Fibroblast of lung (primary cell): ENCODE results near the gene TAF1L. TPM values are rescaled to one million over a fixed set of nuclear protein-coding genes. Genes with fewer than 3 reads are reported as not detected.

Source experiments
- DNase-seq, 2 donors: peaks; one replicate each; pipeline versions ENCODE4 v3.0.0 to v3.0.0-alpha.2; 2010; ENCODE audit warnings: low read depth in 2 of 2
- H2AFZ ChIP-seq: 2 replicates; pipeline ENCODE4 v1.5.1; 2012; ENCODE audit warnings: low read length, control low read depth, inconsistent platforms
- H3K27ac ChIP-seq: 2 replicates; pipeline ENCODE4 v1.5.1; 2011; ENCODE audit warnings: low read length, control low read depth; ENCODE audit not compliant: insufficient read depth
- H3K27me3 ChIP-seq: 2 replicates; pipeline ENCODE4 v1.5.1; 2011; ENCODE audit warnings: mild to moderate bottlenecking, low read length; ENCODE audit not compliant: control insufficient read depth, insufficient read depth
- H3K36me3 ChIP-seq: 2 replicates; pipeline ENCODE4 v1.5.1; 2011; ENCODE audit warnings: low read length; ENCODE audit not compliant: control insufficient read depth, insufficient read depth
- H3K4me1 ChIP-seq: 2 replicates; pipeline ENCODE4 v1.5.1; 2011; ENCODE audit warnings: low read length; ENCODE audit not compliant: control insufficient read depth, insufficient read depth; ENCODE audit errors: extremely low read depth
- H3K4me2 ChIP-seq: 2 replicates; pipeline ENCODE4 v1.5.1; 2011; ENCODE audit warnings: low read length, control low read depth; ENCODE audit not compliant: insufficient read depth; ENCODE audit errors: extremely low read depth
- H3K4me3 ChIP-seq, 4 experiments: fragments of 200-600 bp in 1 of 4; sonication (generic) in 1 of 4; replicated peaks in 1 of 4; 2 replicates each; pipeline ENCODE4 v1.5.1; 2011 to 2016; ENCODE audit warnings: low read length in 4 of 4, low read depth in 3 of 4, mild to moderate bottlenecking in 3 of 4, control low read depth in 2 of 4, inconsistent platforms in 1 of 4, mixed read lengths in 1 of 4; ENCODE audit not compliant: insufficient read depth in 1 of 4; ENCODE audit errors: control extremely low read depth in 1 of 4
- H3K79me2 ChIP-seq: 2 replicates; pipeline ENCODE4 v1.5.1; 2012; ENCODE audit warnings: mild to moderate bottlenecking, low read length, inconsistent platforms; ENCODE audit not compliant: control insufficient read depth, insufficient read depth
- H3K9ac ChIP-seq: 2 replicates; pipeline ENCODE4 v1.5.1; 2011; ENCODE audit warnings: mild to moderate bottlenecking, low read length, control low read depth; ENCODE audit not compliant: insufficient read depth
- H3K9me3 ChIP-seq: 2 replicates; pipeline ENCODE4 v1.5.1; 2012; ENCODE audit warnings: low read depth, low read length; ENCODE audit not compliant: control insufficient read depth, insufficient read depth
- H4K20me1 ChIP-seq: 2 replicates; pipeline ENCODE4 v1.5.1; 2011; ENCODE audit warnings: low read length; ENCODE audit not compliant: control insufficient read depth, insufficient read depth; ENCODE audit errors: extremely low read depth
- EZH2 ChIP-seq: IDR thresholded peaks from 2 replicates; pipeline ENCODE4 v1.5.1; 2012; ENCODE audit warnings: low read length, control low read depth, mild to moderate bottlenecking; ENCODE audit errors: missing control alignments
- polyA plus RNA-seq, 2 donors: library from polyadenylated mRNA; depleted of rRNA in 1 of 2; stranded (reverse) in 1 of 2; unstranded in 1 of 2; fragments of >200 nt; gene quantifications; 2 replicates each; pipeline ENCODE4 v1.2.1, GENCODE V29; 2011 to 2012; ENCODE audit warnings: missing spikeins in 1 of 2
- total RNA-seq: library from RNA; depleted of rRNA; stranded (reverse); fragments of >200 nt; gene quantifications from 2 replicates; pipeline ENCODE4 v1.2.1, GENCODE V29; 2014
- TF ChIP-seq, protein P1 (sequence below), 2 donors: IDR thresholded peaks in 1 of 2; conservative IDR thresholded peaks in 1 of 2; 1 replicate in 1 of 2; 2 replicates in 1 of 2; pipeline ENCODE4 v1.5.1; 2011 to 2012; ENCODE audit warnings: low read length in 2 of 2, control low read depth in 1 of 2, inconsistent platforms in 1 of 2, low read depth in 1 of 2, mild to moderate bottlenecking in 1 of 2

The TAF1L gene
- total and polyA plus RNA-seq, 2 donors (not counting 1 experiment from before 2014, with no cell fraction given), result under 0.01 TPM; not detected in 1

DNA sequence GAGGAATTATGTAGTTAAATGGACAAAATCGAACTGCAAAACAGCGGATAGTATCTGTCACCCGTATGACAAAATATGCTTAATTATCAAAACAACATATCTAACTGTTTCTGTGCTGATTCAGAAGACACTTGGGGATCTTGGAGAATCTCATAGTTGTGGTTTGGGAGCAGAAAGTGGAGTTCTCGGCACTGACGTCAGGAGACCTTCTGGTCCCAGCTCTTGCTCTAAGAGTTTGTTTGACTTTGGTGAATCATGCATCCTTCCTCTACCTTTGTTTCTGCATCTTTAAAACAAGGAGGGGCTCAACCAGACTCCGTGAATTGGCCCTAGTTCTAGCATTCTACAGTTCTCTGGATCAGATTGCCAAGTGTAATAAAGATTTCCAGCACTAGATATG is 37.0 kb upstream of the TAF1L start:
- no peaks in the 10 kb centered on the region for H3K4me1 ChIP-seq
- H3K9ac ChIP-seq, result no peak overlapping the region
- no peaks in the 10 kb centered on the region for H3K79me2 ChIP-seq
- TF ChIP-seq EZH2, result no peak
- TF ChIP-seq, protein P1, sequence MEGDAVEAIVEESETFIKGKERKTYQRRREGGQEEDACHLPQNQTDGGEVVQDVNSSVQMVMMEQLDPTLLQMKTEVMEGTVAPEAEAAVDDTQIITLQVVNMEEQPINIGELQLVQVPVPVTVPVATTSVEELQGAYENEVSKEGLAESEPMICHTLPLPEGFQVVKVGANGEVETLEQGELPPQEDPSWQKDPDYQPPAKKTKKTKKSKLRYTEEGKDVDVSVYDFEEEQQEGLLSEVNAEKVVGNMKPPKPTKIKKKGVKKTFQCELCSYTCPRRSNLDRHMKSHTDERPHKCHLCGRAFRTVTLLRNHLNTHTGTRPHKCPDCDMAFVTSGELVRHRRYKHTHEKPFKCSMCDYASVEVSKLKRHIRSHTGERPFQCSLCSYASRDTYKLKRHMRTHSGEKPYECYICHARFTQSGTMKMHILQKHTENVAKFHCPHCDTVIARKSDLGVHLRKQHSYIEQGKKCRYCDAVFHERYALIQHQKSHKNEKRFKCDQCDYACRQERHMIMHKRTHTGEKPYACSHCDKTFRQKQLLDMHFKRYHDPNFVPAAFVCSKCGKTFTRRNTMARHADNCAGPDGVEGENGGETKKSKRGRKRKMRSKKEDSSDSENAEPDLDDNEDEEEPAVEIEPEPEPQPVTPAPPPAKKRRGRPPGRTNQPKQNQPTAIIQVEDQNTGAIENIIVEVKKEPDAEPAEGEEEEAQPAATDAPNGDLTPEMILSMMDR (conservative IDR thresholded peaks at IDR 0.05 in 1 of 2, IDR thresholded peaks at IDR 0.05 in 1 of 2; ENCODE audit: low read depth in 1 of 2, low read length in 2 of 2), result no peak
- H3K27ac ChIP-seq, result no peak overlapping the region
- no peak overlapping the region for H3K4me3 ChIP-seq
- H2AFZ ChIP-seq, result no peak overlapping the region
- DNase-seq, result peak in 1 of 2 donors; percentile 98
- no peaks in the 10 kb centered on the region for H4K20me1 ChIP-seq
- no peak overlapping the region for H3K4me2 ChIP-seq
- H3K36me3 ChIP-seq, result no peaks in the 10 kb centered on the region
- no peaks in the 10 kb centered on the region for H3K9me3 ChIP-seq
- no peaks in the 10 kb centered on the region for H3K27me3 ChIP-seq

DNA sequence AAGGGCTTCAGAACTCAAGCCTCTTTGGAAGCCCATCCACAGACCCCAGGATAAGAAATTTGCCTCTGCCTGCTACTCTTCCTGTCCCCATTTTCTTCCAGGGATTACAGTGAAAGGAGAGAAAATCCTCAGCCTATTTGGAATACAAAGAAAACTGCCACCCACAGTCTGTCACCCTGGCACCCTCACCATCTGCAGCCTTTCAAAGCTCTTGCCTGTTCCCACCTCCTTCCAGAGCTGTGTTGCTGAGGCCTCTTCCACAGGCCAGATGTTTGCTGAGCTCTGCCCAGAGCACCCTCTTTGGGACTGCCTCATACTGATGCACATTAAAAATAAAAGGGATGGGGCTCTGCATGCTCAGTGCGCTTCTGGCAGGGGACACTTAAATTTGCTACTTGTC is 35.9 kb upstream of the TAF1L start:
- H3K9me3 ChIP-seq, result no peaks in the 10 kb centered on the region
- H3K4me3 ChIP-seq, result no peak overlapping the region
- no peak overlapping the region for H3K4me2 ChIP-seq
- H3K9ac ChIP-seq, result no peak overlapping the region
- H3K27me3 ChIP-seq, result no peaks in the 10 kb centered on the region
- H3K79me2 ChIP-seq, result no peaks in the 10 kb centered on the region
- no peaks in the 10 kb centered on the region for H4K20me1 ChIP-seq
- H2AFZ ChIP-seq, result no peak overlapping the region
- H3K27ac ChIP-seq, result no peak overlapping the region
- DNase-seq, result no peak
- H3K4me1 ChIP-seq, result no peaks in the 10 kb centered on the region
- TF ChIP-seq, protein P1 (conservative IDR thresholded peaks at IDR 0.05 in 1 of 2, IDR thresholded peaks at IDR 0.05 in 1 of 2; ENCODE audit: low read depth in 1 of 2, low read length in 2 of 2), result no peak
- TF ChIP-seq EZH2, result no peak
- no peaks in the 10 kb centered on the region for H3K36me3 ChIP-seq

DNA sequence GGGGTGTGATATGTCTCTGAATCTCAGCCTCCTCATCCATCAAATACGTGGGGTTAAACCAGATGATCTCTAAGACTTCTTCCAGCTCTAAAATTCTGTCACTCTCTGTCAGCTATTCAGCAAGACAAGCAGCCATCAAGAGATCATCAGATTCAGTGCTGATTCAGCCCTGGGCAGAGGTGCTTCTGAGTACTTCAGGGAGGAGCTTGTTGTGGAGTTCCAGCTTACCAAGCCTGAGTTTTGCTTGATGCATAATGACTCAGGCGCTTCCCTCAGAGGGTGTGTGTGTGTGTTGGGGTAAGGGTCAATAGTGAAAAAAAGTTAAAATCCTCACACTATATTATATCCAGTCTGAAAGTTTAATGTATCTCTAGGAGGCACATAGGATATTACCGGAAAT is 29.6 kb upstream of the TAF1L start:
- Histone ChIP-seq H3K4me3 (no peak overlapping the region), H3K9me3 (no peaks in the 10 kb centered on the region), H3K4me2 (no peak overlapping the region), H3K4me1 (no peaks in the 10 kb centered on the region), H3K27ac (no peak overlapping the region), H3K9ac (no peak overlapping the region), H3K27me3 (no peaks in the 10 kb centered on the region), H2AFZ (no peak overlapping the region), H3K79me2 (no peaks in the 10 kb centered on the region), H3K36me3 (no peaks in the 10 kb centered on the region), H4K20me1 (no peaks in the 10 kb centered on the region)
- peak in 1 of 2 donors; percentile 83 for DNase-seq
- TF ChIP-seq EZH2, result no peak
- TF ChIP-seq, protein P1 (conservative IDR thresholded peaks at IDR 0.05 in 1 of 2, IDR thresholded peaks at IDR 0.05 in 1 of 2; ENCODE audit: low read depth in 1 of 2, low read length in 2 of 2), result no peak
